MM.1S (cell line): ENCODE data around the gene PPM1M.

Experiments
- DNase-seq: peaks from one replicate; pipeline ENCODE4 v3.0.0-alpha.2; 2015
- H2AFZ ChIP-seq: fragments of 300-600 bp; sonication (generic); 2 replicates; pipeline ENCODE4 v1.6.0; 2016; ENCODE audit warnings: antibody characterized with exemption, low read length
- H3F3A ChIP-seq: fragments of 300-600 bp; sonication (generic); 2 replicates; pipeline ENCODE4 v1.6.1; 2016; ENCODE audit warnings: mild to moderate bottlenecking, antibody characterized with exemption, low read length, moderate library complexity, mixed read lengths; ENCODE audit not compliant: insufficient read depth
- H3K27ac ChIP-seq: fragments of 300-600 bp; sonication (generic); 2 replicates; pipeline ENCODE4 v1.5.1; 2016; ENCODE audit warnings: mild to moderate bottlenecking, low read length
- H3K27me3 ChIP-seq: fragments of 300-600 bp; sonication (generic); replicated peaks from 2 replicates; pipeline ENCODE4 v1.6.0; 2016; ENCODE audit warnings: low read length; ENCODE audit not compliant: insufficient read depth
- H3K36me3 ChIP-seq: fragments of 300-600 bp; sonication (generic); replicated peaks from 2 replicates; pipeline ENCODE4 v1.6.1; 2016; ENCODE audit warnings: mild to moderate bottlenecking, low read length, mixed read lengths; ENCODE audit not compliant: insufficient read depth
- H3K4me1 ChIP-seq: fragments of 300-600 bp; sonication (generic); 2 replicates; pipeline ENCODE4 v1.6.1; 2016; ENCODE audit warnings: low read length, mixed read lengths
- H3K4me2 ChIP-seq: fragments of 300-600 bp; sonication (generic); 2 replicates; pipeline ENCODE4 v1.6.0; 2016; ENCODE audit warnings: low read depth, low read length
- H3K4me3 ChIP-seq: fragments of 300-600 bp; sonication (generic); 2 replicates; pipeline ENCODE4 v1.5.1; 2016; ENCODE audit warnings: low read length, mixed read lengths
- H3K79me2 ChIP-seq: fragments of 300-600 bp; sonication (generic); 2 replicates; pipeline ENCODE4 v1.6.1; 2016; ENCODE audit warnings: mixed run types, low read length, mixed read lengths
- H3K9ac ChIP-seq: fragments of 300-600 bp; sonication (generic); 2 replicates; pipeline ENCODE4 v1.6.1; 2016; ENCODE audit warnings: low read length, mixed read lengths
- H3K9me2 ChIP-seq: fragments of 300-600 bp; sonication (generic); replicated peaks from 2 replicates; pipeline ENCODE4 v1.6.1; 2016; ENCODE audit warnings: mild to moderate bottlenecking, low read length, mixed read lengths; ENCODE audit not compliant: insufficient read depth
- H3K9me3 ChIP-seq: fragments of 300-600 bp; sonication (generic); replicated peaks from 2 replicates; pipeline ENCODE4 v1.6.1; 2016; ENCODE audit warnings: mild to moderate bottlenecking, low read length, mixed read lengths; ENCODE audit not compliant: insufficient read depth
- H4K20me1 ChIP-seq: fragments of 300-600 bp; sonication (generic); 2 replicates; pipeline ENCODE4 v1.6.1; 2016; ENCODE audit warnings: mild to moderate bottlenecking, low read length, moderate library complexity, mixed read lengths; ENCODE audit not compliant: insufficient read depth
- EZH2 ChIP-seq: fragments of 300-600 bp; sonication (generic); optimal IDR thresholded peaks from 2 replicates; pipeline ENCODE3; 2017; ENCODE audit warnings: low read depth, mild to moderate bottlenecking, antibody characterized with exemption, low read length, mixed read lengths
- EZH2phosphoT487 ChIP-seq: fragments of 300-600 bp; sonication (generic); IDR thresholded peaks from 2 replicates; pipeline ENCODE4 v1.6.1; 2018; ENCODE audit warnings: antibody characterized with exemption, low read length
- TF ChIP-seq, protein P1 (sequence below): fragments of 300-600 bp; sonication (generic); IDR thresholded peaks from 2 replicates; pipeline ENCODE4 v1.5.1; 2016; ENCODE audit warnings: antibody characterized with exemption, low read length, mixed read lengths

Gene PPM1M

DNA sequence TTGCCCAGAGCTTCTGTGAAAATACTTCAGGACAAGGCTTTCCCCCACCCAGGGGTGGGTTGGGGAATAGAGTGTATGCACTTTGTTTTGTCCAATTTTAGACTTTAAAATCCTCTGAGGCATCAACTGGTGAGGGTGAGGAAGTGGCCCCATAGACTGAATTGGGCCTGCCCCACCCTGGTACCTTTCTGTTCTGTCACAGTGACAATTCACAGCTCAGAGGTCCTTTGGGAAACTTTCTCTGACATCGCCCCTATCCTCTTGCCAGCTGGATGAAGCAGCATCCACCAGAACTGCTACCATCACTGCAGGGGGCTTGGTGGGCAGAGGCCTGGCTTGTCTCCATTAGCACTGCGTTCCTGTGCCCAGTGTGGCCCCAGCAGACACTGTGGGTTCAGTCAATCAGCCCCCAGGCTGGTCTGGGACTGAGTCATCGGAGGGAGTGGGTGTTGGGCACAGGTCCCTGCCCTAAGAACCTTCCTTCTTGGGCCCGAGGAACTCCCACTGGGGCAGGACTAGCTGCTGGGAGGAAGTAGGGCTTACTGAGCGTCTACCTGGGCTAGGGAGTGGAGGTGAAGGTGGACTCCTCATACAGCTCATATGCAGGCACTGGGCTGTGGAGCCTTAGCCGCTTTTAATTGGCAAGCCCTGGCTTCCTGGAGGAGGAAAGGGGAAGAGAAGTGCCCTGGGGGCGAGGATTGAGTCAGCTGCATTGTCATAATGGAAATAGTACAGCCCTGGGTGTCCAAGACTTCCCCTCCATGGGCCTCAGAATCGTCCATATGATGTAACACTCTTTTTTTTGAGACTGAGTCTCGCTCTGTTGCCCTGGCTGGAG is 1.5 kb upstream of the PPM1M start:
- Histone ChIP-seq H3K4me2 (no peak overlapping the region), H3K9ac (no peak overlapping the region), H3K4me1 (peaks cover 19% of the 10 kb centered on the region), H3K36me3 (no peaks in the 10 kb centered on the region), H3K9me3 (no peaks in the 10 kb centered on the region), H4K20me1 (no peaks in the 10 kb centered on the region), H3K4me3 (no peak overlapping the region), H3K9me2 (no peaks in the 10 kb centered on the region), H3K27ac (no peak overlapping the region), H3K27me3 (no peaks in the 10 kb centered on the region), H3F3A (peaks cover 20% of the 10 kb centered on the region), H2AFZ (no peak overlapping the region), H3K79me2 (peaks cover 11% of the 10 kb centered on the region)
- DNase-seq = no peak
- no peak for TF ChIP-seq EZH2
- no peak for TF ChIP-seq EZH2phosphoT487

DNA sequence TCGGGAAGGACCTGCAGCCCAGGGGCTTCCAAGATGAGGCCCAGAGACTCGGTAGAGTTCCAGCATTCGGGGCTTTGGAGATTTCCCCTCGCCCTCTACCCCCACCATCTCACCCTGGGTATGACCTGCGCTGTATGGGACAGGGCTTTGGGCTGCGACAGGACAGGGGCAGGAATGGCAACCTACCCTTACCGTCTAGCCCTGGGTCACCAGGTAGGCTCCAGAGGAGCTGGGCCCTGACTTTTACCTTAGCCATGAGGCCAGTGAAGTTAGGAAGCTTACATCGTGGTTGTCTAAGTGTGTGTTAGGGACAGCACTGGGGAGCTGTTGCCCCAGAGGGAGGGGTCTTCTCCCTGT is 683 bp downstream of the PPM1M start:
- no peaks in the 10 kb centered on the region for H3K79me2 ChIP-seq
- H3K9me2 ChIP-seq = no peaks in the 10 kb centered on the region
- H4K20me1 ChIP-seq = no peaks in the 10 kb centered on the region
- peak overlapping the region; percentile 72 for H2AFZ ChIP-seq
- TF ChIP-seq EZH2 (no peak), EZH2phosphoT487 (no peak)
- TF ChIP-seq, protein P1, sequence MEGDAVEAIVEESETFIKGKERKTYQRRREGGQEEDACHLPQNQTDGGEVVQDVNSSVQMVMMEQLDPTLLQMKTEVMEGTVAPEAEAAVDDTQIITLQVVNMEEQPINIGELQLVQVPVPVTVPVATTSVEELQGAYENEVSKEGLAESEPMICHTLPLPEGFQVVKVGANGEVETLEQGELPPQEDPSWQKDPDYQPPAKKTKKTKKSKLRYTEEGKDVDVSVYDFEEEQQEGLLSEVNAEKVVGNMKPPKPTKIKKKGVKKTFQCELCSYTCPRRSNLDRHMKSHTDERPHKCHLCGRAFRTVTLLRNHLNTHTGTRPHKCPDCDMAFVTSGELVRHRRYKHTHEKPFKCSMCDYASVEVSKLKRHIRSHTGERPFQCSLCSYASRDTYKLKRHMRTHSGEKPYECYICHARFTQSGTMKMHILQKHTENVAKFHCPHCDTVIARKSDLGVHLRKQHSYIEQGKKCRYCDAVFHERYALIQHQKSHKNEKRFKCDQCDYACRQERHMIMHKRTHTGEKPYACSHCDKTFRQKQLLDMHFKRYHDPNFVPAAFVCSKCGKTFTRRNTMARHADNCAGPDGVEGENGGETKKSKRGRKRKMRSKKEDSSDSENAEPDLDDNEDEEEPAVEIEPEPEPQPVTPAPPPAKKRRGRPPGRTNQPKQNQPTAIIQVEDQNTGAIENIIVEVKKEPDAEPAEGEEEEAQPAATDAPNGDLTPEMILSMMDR = no peak
- H3K4me2 ChIP-seq = peak overlapping the region; percentile 93
- no peaks in the 10 kb centered on the region for H3K27me3 ChIP-seq
- no peak overlapping the region for H3K27ac ChIP-seq
- H3K9ac ChIP-seq = peak overlapping the region; percentile 53; the same call in 1 of the 2 replicates
- H3F3A ChIP-seq = peaks cover 20% of the 10 kb centered on the region
- H3K4me3 ChIP-seq = peak overlapping the region; percentile 55
- no peaks in the 10 kb centered on the region for H3K9me3 ChIP-seq
- H3K4me1 ChIP-seq = peaks cover 6% of the 10 kb centered on the region; the same call in 1 of the 2 replicates
- H3K36me3 ChIP-seq = no peaks in the 10 kb centered on the region
- DNase-seq = no peak

DNA sequence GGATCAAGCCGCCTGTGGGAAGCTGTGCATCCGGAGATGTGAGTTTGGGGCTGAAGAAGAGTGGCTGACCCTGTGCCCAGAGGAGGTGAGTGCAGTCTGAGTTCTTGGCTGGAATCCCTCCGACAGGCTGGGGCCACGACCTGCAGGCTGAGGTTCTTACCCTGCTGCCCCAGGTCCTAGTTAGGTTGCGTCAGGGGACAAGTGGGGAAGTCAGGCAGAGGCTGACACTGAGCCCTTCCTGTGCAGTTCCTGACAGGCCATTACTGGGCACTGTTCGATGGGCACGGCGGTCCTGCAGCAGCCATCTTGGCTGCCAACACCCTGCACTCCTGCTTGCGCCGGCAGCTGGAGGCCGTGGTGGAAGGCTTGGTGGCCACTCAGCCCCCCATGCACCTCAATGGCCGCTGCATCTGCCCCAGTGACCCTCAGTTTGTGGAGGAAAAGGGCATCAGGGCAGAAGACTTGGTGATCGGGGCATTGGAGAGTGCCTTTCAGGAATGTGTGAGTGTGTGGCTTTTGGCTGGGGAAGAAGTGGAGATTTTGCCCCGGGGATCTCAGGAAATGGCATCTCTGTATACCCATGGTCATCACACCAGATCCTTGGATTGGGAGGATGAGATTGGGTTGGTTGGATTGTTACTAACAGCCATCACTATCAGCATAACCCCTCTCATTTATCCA is 1.3 kb downstream of the PPM1M start:
- Histone ChIP-seq H3F3A (peaks cover 17% of the 10 kb centered on the region), H2AFZ (no peak overlapping the region), H3K27ac (no peak overlapping the region), H3K27me3 (no peaks in the 10 kb centered on the region), H3K79me2 (peaks cover 2% of the 10 kb centered on the region; the same call in 1 of the 2 replicates), H3K9me2 (no peaks in the 10 kb centered on the region), H3K4me3 (no peak overlapping the region), H3K4me1 (peaks cover 6% of the 10 kb centered on the region; the same call in 1 of the 2 replicates), H3K9ac (no peak overlapping the region), H4K20me1 (no peaks in the 10 kb centered on the region), H3K9me3 (no peaks in the 10 kb centered on the region), H3K36me3 (no peaks in the 10 kb centered on the region), H3K4me2 (no peak overlapping the region; the same call in 1 of the 2 replicates)
- no peak for TF ChIP-seq EZH2
- no peak for TF ChIP-seq EZH2phosphoT487
- TF ChIP-seq, protein P1 = no peak
- no peak for DNase-seq
